ENCODE measurements around the gene ST6GALNAC4. TPM values are rescaled to one million over a fixed set of nuclear protein-coding genes. Genes with fewer than 3 reads are reported as not detected.

Gene ST6GALNAC4
- total RNA-seq, 1 donor: 33.7 TPM

DNA sequence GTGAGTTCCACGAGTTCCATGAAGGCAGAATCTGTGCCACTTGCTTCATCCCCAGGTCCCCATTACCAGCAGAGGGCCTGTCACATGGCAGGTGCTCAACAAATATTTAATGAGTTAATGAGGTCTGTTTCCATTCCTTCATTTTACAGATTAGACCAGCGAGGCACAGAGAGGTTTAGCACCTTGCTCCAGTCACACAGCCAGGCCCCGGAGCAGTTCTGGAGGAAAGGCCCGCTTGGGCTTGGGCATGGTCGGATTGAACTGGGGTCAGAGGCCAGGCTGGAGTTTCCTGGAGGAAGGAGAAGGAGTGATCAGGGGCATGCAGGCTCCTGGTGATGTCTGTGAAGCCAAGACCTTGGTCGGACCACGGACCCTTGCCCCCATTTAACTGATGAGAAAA, 4.0 kb upstream of the ST6GALNAC4 start:
- H4K20me1 ChIP-seq (ENCODE audit: insufficient read depth, low read length): no peaks in the 10 kb centered on the region
- no peaks in the 10 kb centered on the region for H3K36me3 ChIP-seq (ENCODE audit: insufficient read depth, low read length)
- H2AFZ ChIP-seq (ENCODE audit: low read length): no peak overlapping the region
- H3K27ac ChIP-seq (ENCODE audit: low read depth, low read length): peak overlapping the region; percentile 84
- no peak overlapping the region for H3K4me2 ChIP-seq (ENCODE audit: insufficient read depth, low read length)
- no peaks in the 10 kb centered on the region for H3K27me3 ChIP-seq (ENCODE audit: insufficient read depth, low read length)
- DNase-seq (ENCODE audit: insufficient read length, low spot score, missing footprints): no peak
- no peak overlapping the region for H3K4me3 ChIP-seq (ENCODE audit: insufficient read depth, low read length)
- peaks cover 56% of the 10 kb centered on the region for H3K4me1 ChIP-seq (ENCODE audit: insufficient read depth, low read length)
- TF ChIP-seq, protein P1, sequence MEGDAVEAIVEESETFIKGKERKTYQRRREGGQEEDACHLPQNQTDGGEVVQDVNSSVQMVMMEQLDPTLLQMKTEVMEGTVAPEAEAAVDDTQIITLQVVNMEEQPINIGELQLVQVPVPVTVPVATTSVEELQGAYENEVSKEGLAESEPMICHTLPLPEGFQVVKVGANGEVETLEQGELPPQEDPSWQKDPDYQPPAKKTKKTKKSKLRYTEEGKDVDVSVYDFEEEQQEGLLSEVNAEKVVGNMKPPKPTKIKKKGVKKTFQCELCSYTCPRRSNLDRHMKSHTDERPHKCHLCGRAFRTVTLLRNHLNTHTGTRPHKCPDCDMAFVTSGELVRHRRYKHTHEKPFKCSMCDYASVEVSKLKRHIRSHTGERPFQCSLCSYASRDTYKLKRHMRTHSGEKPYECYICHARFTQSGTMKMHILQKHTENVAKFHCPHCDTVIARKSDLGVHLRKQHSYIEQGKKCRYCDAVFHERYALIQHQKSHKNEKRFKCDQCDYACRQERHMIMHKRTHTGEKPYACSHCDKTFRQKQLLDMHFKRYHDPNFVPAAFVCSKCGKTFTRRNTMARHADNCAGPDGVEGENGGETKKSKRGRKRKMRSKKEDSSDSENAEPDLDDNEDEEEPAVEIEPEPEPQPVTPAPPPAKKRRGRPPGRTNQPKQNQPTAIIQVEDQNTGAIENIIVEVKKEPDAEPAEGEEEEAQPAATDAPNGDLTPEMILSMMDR (IDR thresholded peaks at IDR 0.05; ENCODE audit: extremely low read depth, low read depth, low read length): no peak
- no peaks in the 10 kb centered on the region for H3K9me3 ChIP-seq (ENCODE audit: low read depth, low read length)
- peaks cover 10% of the 10 kb centered on the region for H3K79me2 ChIP-seq (ENCODE audit: insufficient read depth, low read length)

DNA sequence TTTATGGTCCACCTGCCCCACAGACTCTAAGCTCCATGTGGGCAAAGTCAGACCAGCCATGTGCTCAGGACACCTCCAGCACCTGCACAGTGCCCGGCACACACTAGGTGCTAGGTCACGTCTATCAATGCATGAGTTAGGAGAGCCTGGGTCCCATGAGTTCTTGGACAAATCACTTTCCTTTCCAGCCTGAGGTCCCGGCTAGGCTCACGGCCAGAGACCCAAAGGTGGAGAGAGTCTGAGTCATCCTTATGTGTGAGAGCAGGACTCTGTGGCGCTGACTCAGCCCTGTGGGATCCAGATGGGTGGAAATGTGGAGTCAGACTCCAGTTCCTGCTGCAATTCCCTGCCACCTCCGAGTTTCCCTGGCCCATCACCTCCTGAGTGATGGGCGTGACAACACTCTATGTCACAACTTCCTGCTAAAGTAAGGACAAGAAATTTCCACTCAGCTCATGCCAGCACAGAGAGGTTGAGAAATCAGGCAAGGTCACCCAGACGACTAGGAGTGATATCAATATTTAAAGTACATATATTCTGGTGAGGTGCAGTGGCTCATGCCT, 2.5 kb upstream of the ST6GALNAC4 start:
- Histone ChIP-seq H3K4me3 (ENCODE audit: insufficient read depth, low read length) (no peak overlapping the region), H3K79me2 (ENCODE audit: insufficient read depth, low read length) (peaks cover 17% of the 10 kb centered on the region), H3K4me2 (ENCODE audit: insufficient read depth, low read length) (peak overlapping the region; percentile 21), H3K36me3 (ENCODE audit: insufficient read depth, low read length) (no peaks in the 10 kb centered on the region), H3K27ac (ENCODE audit: low read depth, low read length) (peak overlapping the region; percentile 84), H3K4me1 (ENCODE audit: insufficient read depth, low read length) (peaks cover 61% of the 10 kb centered on the region), H3K9me3 (ENCODE audit: low read depth, low read length) (no peaks in the 10 kb centered on the region), H4K20me1 (ENCODE audit: insufficient read depth, low read length) (no peaks in the 10 kb centered on the region), H2AFZ (ENCODE audit: low read length) (no peak overlapping the region), H3K27me3 (ENCODE audit: insufficient read depth, low read length) (no peaks in the 10 kb centered on the region)
- DNase-seq (ENCODE audit: insufficient read length, low spot score, missing footprints): peak; percentile 99
- TF ChIP-seq, protein P1 (IDR thresholded peaks at IDR 0.05; ENCODE audit: extremely low read depth, low read depth, low read length): no peak

DNA sequence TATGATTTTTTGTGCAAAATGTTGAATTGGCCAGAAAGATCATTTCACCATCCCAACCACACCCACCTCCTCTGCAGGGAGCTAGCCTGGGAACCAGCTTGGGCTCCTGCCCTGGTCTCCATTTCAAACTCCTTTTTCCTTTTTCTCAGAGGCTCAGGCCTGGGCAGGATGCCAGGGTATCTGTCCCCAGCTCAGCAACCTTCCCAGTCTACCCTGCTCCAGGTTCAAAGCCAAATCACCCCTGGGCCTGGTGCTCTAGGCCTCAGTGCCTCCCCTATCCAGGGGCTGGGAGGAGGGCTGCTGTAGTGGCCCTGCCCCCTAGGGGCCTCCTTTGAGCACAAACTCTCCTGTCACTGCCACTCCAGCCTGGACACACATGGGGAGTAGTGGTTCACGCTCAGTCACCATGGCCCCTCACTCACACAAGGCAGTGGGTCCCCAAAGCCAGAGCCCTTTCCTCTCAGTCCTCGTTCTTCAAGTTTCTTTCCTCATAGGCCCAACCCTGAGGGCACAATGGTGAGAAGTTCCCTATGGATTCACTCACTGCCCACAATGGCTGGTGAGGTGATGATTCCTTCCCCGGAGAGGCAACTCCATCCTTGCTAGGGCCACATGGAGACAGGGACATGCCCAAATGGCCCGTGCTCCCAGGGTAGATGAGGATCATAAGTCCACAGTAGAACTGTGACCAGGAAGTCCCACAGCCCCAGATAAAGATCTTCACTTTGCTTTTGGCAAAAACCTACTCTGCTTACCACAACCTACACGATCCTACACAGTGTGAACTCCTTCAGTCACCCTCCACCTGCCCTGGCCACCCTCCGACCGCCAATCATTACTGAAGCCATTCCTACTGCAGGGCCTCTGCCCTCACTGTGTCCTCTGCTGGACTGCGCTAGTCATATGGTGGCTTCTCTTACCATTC, 1.6 kb upstream of the ST6GALNAC4 start:
- H3K36me3 ChIP-seq (ENCODE audit: insufficient read depth, low read length): no peaks in the 10 kb centered on the region
- peak overlapping the region; percentile 84 for H3K27ac ChIP-seq (ENCODE audit: low read depth, low read length)
- H4K20me1 ChIP-seq (ENCODE audit: insufficient read depth, low read length): no peaks in the 10 kb centered on the region
- TF ChIP-seq, protein P1 (IDR thresholded peaks at IDR 0.05; ENCODE audit: extremely low read depth, low read depth, low read length): no peak
- H2AFZ ChIP-seq (ENCODE audit: low read length): no peak overlapping the region
- no peaks in the 10 kb centered on the region for H3K9me3 ChIP-seq (ENCODE audit: low read depth, low read length)
- H3K79me2 ChIP-seq (ENCODE audit: insufficient read depth, low read length): peaks cover 17% of the 10 kb centered on the region
- H3K4me3 ChIP-seq (ENCODE audit: insufficient read depth, low read length): no peak overlapping the region
- peaks cover 55% of the 10 kb centered on the region for H3K4me1 ChIP-seq (ENCODE audit: insufficient read depth, low read length)
- no peaks in the 10 kb centered on the region for H3K27me3 ChIP-seq (ENCODE audit: insufficient read depth, low read length)
- DNase-seq (ENCODE audit: insufficient read length, low spot score, missing footprints): peak; percentile 82
- H3K4me2 ChIP-seq (ENCODE audit: insufficient read depth, low read length): no peak overlapping the region

DNA sequence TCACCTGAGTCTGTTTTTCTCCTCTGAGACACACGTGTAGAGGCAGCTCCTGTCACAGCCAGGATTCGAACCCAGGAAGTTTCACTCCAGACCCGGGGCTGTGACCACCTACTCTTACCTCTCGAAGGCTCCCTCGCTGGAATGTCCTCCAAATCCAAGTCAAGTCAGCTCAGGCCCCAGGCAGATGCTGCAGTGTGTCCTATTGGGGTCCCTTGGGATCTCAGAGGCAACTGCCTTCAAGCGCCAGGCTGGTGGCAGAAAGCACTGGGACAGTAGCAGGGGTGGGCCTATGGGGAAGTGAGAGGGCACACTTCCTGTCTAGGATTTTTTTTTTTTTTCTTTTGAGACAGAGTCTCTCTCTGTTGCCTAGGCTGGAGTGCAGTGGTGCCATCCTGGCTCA, 762 bp upstream of the ST6GALNAC4 start:
- Histone ChIP-seq H3K27me3 (ENCODE audit: insufficient read depth, low read length) (no peaks in the 10 kb centered on the region), H3K36me3 (ENCODE audit: insufficient read depth, low read length) (peaks cover 4% of the 10 kb centered on the region), H4K20me1 (ENCODE audit: insufficient read depth, low read length) (no peaks in the 10 kb centered on the region), H3K27ac (ENCODE audit: low read depth, low read length) (peak overlapping the region; percentile 24), H3K4me2 (ENCODE audit: insufficient read depth, low read length) (no peak overlapping the region), H3K9me3 (ENCODE audit: low read depth, low read length) (no peaks in the 10 kb centered on the region), H3K4me3 (ENCODE audit: insufficient read depth, low read length) (no peak overlapping the region), H3K4me1 (ENCODE audit: insufficient read depth, low read length) (peaks cover 47% of the 10 kb centered on the region), H2AFZ (ENCODE audit: low read length) (no peak overlapping the region), H3K79me2 (ENCODE audit: insufficient read depth, low read length) (peaks cover 17% of the 10 kb centered on the region)
- TF ChIP-seq, protein P1 (IDR thresholded peaks at IDR 0.05; ENCODE audit: extremely low read depth, low read depth, low read length): no peak
- DNase-seq (ENCODE audit: insufficient read length, low spot score, missing footprints): no peak
